Activated naive CD8-positive, alpha-beta T cell treated with anti-CD3 and anti-CD28 coated beads, Interleukin-2, amount 10 ng/mL, durations not matched to agents 7 days and 5 days (primary cell): Measurements from ENCODE around the gene PRR14. TPM values are rescaled to one million over a fixed set of nuclear protein-coding genes. Genes with fewer than 3 reads are reported as not detected.
"Not testable (repeated sequence)": the region's sequence is repeated elsewhere in the genome, so short reads cannot be mapped to it uniquely, and the experiment has no call there.

Source experiments
- ATAC-seq: fragments of 150-1000 bp; cut with Tn5 transposase; one replicate; pipeline ENCODE4 v1.10.0; 2021; ENCODE audit warnings: low read depth, moderate library complexity
- POLR2A ChIA-PET: fragments of 350-600 bp; sonication (Branson Sonifier 250); formaldehyde crosslinking; loops from one replicate; lab custom pipeline; 2021; ENCODE audit warnings: antibody characterized with exemption; lab: Charles Lee
- DNase-seq: peaks from one replicate; pipeline ENCODE4 v3.0.0; 2021
- H3K27ac Mint-ChIP-seq: one replicate; pipeline ENCODE4 v1.8.0; 2022; ENCODE audit warnings: mild to moderate bottlenecking, mixed read lengths
- H3K27me3 Mint-ChIP-seq: one replicate; pipeline ENCODE4 v1.8.0; 2022; ENCODE audit warnings: mild to moderate bottlenecking, moderate library complexity, mixed read lengths
- H3K36me3 Mint-ChIP-seq: one replicate; pipeline ENCODE4 v1.8.0; 2021; ENCODE audit warnings: mild to moderate bottlenecking, mixed read lengths
- H3K4me1 Mint-ChIP-seq: one replicate; pipeline ENCODE4 v1.8.0; 2021; ENCODE audit warnings: mixed read lengths
- H3K4me3 Mint-ChIP-seq: one replicate; pipeline ENCODE4 v1.8.0; 2022; ENCODE audit warnings: mild to moderate bottlenecking, moderate library complexity, mixed read lengths
- H3K9me3 Mint-ChIP-seq: one replicate; pipeline ENCODE4 v1.8.0; 2021; ENCODE audit warnings: mixed read lengths
- total RNA-seq, 2 experiments: library from RNA; stranded (reverse); gene quantifications; one replicate each; pipeline ENCODE4 v1.2.3, GENCODE V29; 2021

The PRR14 gene
- total RNA-seq, 2 experiments from 2014 or later, result 89.7 to 97.1 TPM

GRCh38 chr16:30694926-30695693 is 44.4 kb downstream of the PRR14 start:
- H3K27ac Mint-ChIP-seq, result no peak overlapping the region
- ATAC-seq (no peak), DNase-seq (no peak)
- H3K9me3 Mint-ChIP-seq, result no peaks in the 10 kb centered on the region
- no peaks in the 10 kb centered on the region for H3K27me3 Mint-ChIP-seq
- H3K4me1 Mint-ChIP-seq, result peaks cover 30% of the 10 kb centered on the region
- no peak overlapping the region for H3K4me3 Mint-ChIP-seq
- H3K36me3 Mint-ChIP-seq, result peaks cover 5% of the 10 kb centered on the region
- POLR2A ChIA-PET, result interaction anchor here (0.7 to 4.1 kb wide), 6 partner anchors 9 to 1028 kb away, joined by 3 to 52 read pairs (median 11); partner anchors contain the start of genes FBRS and PRR14

GRCh38 chr16:30696646-30697045 is 45.9 kb downstream of the PRR14 start:
- not testable (repeated sequence) for H3K9me3 Mint-ChIP-seq, DNase-seq, H3K4me3 Mint-ChIP-seq, ATAC-seq, H3K36me3 Mint-ChIP-seq, H3K27ac Mint-ChIP-seq, H3K27me3 Mint-ChIP-seq
- H3K4me1 Mint-ChIP-seq, result peaks cover 36% of the 10 kb centered on the region
- POLR2A ChIA-PET, result interaction anchor here (0.9 to 4.1 kb wide), 7 partner anchors 36 to 631 kb away, joined by 3 to 49 read pairs (median 5); partner anchors contain the start of genes ALDOA, FBRS, PHKG2 and PRR14

GRCh38 chr16:30697264-30698138 is 46.7 kb downstream of the PRR14 start:
- peak overlapping the region; percentile 100 for H3K4me3 Mint-ChIP-seq
- POLR2A ChIA-PET, result interaction anchor here (0.6 to 4.1 kb wide), 9 partner anchors 36 to 632 kb away, joined by 3 to 49 read pairs (median 3); partner anchors contain the start of genes ALDOA, FBRS, PHKG2 and PRR14
- H3K27ac Mint-ChIP-seq, result peak overlapping the region; percentile 99
- H3K9me3 Mint-ChIP-seq, result no peaks in the 10 kb centered on the region
- ATAC-seq (peak; percentile 87), DNase-seq (no peak)
- H3K4me1 Mint-ChIP-seq, result peaks cover 36% of the 10 kb centered on the region
- peaks cover 8% of the 10 kb centered on the region for H3K36me3 Mint-ChIP-seq
- H3K27me3 Mint-ChIP-seq, result no peaks in the 10 kb centered on the region

GRCh38 chr16:30698139-30698815 is 47.5 kb downstream of the PRR14 start:
- no peaks in the 10 kb centered on the region for H3K9me3 Mint-ChIP-seq
- POLR2A ChIA-PET, result interaction anchor here (1.0 to 4.1 kb wide), 7 partner anchors 30 to 116 kb away, joined by 3 to 49 read pairs (median 6); partner anchors contain the start of genes FBRS, PHKG2 and PRR14
- ATAC-seq (peak; percentile 75), DNase-seq (peak; percentile 99)
- no peaks in the 10 kb centered on the region for H3K27me3 Mint-ChIP-seq
- H3K27ac Mint-ChIP-seq, result peak overlapping the region; percentile 99
- peaks cover 12% of the 10 kb centered on the region for H3K36me3 Mint-ChIP-seq
- H3K4me1 Mint-ChIP-seq, result peaks cover 35% of the 10 kb centered on the region
- H3K4me3 Mint-ChIP-seq, result peak overlapping the region; percentile 100

- H3K36me3 Mint-ChIP-seq, result peaks cover 16% of the 10 kb centered on the region
- H3K9me3 Mint-ChIP-seq, result no peaks in the 10 kb centered on the region
- POLR2A ChIA-PET, result interaction anchor here (0.6 to 4.1 kb wide), 7 partner anchors 31 to 246 kb away, joined by 3 to 49 read pairs (median 6); partner anchors contain the start of genes FBRS, PHKG2 and PRR14
- DNase-seq (peak; percentile 93), ATAC-seq (peak; percentile 25)
- H3K4me3 Mint-ChIP-seq, result peak within 1 kb of the TSS; percentile 100
- H3K27ac Mint-ChIP-seq, result peak within 1 kb of the TSS; percentile 99
- H3K4me1 Mint-ChIP-seq, result peaks cover 30% of the 10 kb centered on the region
- H3K27me3 Mint-ChIP-seq, result no peaks in the 10 kb centered on the region
These were observed 48.3 kb downstream of the PRR14 start, which contains the start of gene SRCAP for GRCh38 chr16:30698816-30699614. Gene SRCAP (plus strand): TSS chr16:30699171. CDS start chr16:30700825, 1,654 bp downstream.

GRCh38 chr16:30699615-30700099 is 48.9 kb downstream of the PRR14 start:
- Mint-ChIP-seq H3K9me3 (no peaks in the 10 kb centered on the region), H3K4me3 (peak overlapping the region; percentile 100), H3K27me3 (no peaks in the 10 kb centered on the region), H3K36me3 (peaks cover 17% of the 10 kb centered on the region), H3K4me1 (peaks cover 29% of the 10 kb centered on the region), H3K27ac (peak overlapping the region; percentile 96)
- no peak for DNase-seq
- no peak for ATAC-seq
- POLR2A ChIA-PET, result interaction anchor here (0.6 to 4.1 kb wide), 4 partner anchors 41 to 246 kb away, joined by 5 to 49 read pairs (median 10); partner anchors contain the start of genes FBRS and PHKG2

GRCh38 chr16:30700491-30700890 is 49.7 kb downstream of the PRR14 start:
- no peaks in the 10 kb centered on the region for H3K9me3 Mint-ChIP-seq
- H3K36me3 Mint-ChIP-seq, result peaks cover 17% of the 10 kb centered on the region
- H3K27me3 Mint-ChIP-seq, result no peaks in the 10 kb centered on the region
- H3K4me3 Mint-ChIP-seq, result no peak overlapping the region
- H3K27ac Mint-ChIP-seq, result no peak overlapping the region
- ATAC-seq (no peak), DNase-seq (no peak)
- POLR2A ChIA-PET, result no interaction called here
- peaks cover 24% of the 10 kb centered on the region for H3K4me1 Mint-ChIP-seq

- DNase-seq (no peak), ATAC-seq (no peak)
- no peak overlapping the region for H3K4me3 Mint-ChIP-seq
- peaks cover 24% of the 10 kb centered on the region for H3K4me1 Mint-ChIP-seq
- POLR2A ChIA-PET, result no interaction called here
- H3K36me3 Mint-ChIP-seq, result peaks cover 17% of the 10 kb centered on the region
- no peaks in the 10 kb centered on the region for H3K9me3 Mint-ChIP-seq
- no peak overlapping the region for H3K27ac Mint-ChIP-seq
- no peaks in the 10 kb centered on the region for H3K27me3 Mint-ChIP-seq
These were observed 50.2 kb downstream of the PRR14 start for GRCh38 chr16:30700971-30701370.

- H3K4me1 Mint-ChIP-seq, result peaks cover 17% of the 10 kb centered on the region
- peaks cover 29% of the 10 kb centered on the region for H3K36me3 Mint-ChIP-seq
- H3K27me3 Mint-ChIP-seq, DNase-seq, H3K9me3 Mint-ChIP-seq, H3K27ac Mint-ChIP-seq, POLR2A ChIA-PET, H3K4me3 Mint-ChIP-seq, ATAC-seq: not testable (repeated sequence)
These were observed 52.3 kb downstream of the PRR14 start for GRCh38 chr16:30703071-30703470.

GRCh38 chr16:30703971-30704370 is 53.2 kb downstream of the PRR14 start:
- H3K4me1 Mint-ChIP-seq, result peaks cover 17% of the 10 kb centered on the region
- H3K36me3 Mint-ChIP-seq, result peaks cover 29% of the 10 kb centered on the region
- DNase-seq (no peak), ATAC-seq (no peak)
- no peaks in the 10 kb centered on the region for H3K9me3 Mint-ChIP-seq
- no peak overlapping the region for H3K27ac Mint-ChIP-seq
- no peak overlapping the region for H3K4me3 Mint-ChIP-seq
- no peaks in the 10 kb centered on the region for H3K27me3 Mint-ChIP-seq
- POLR2A ChIA-PET, result no interaction called here
